H9 (cell line): Measurements from ENCODE around the gene LPCAT2. TPM values are rescaled to one million over a fixed set of nuclear protein-coding genes. Genes with fewer than 3 reads are reported as not detected.

Experiments
- DNase-seq: peaks from one replicate; pipeline ENCODE4 v3.0.0-alpha.2; 2017
- H2AFZ ChIP-seq: one replicate; pipeline ENCODE4 v1.6.1; 2013; ENCODE audit warnings: mild to moderate bottlenecking, low read length, control low read depth, moderate library complexity
- H2AK5ac ChIP-seq: 2 replicates; pipeline ENCODE4 v1.6.1; 2013; ENCODE audit warnings: low read length, control low read depth, mixed read lengths; ENCODE audit not compliant: insufficient read length
- H2BK120ac ChIP-seq: one replicate; pipeline ENCODE4 v1.6.1; 2013; ENCODE audit warnings: low read depth, mild to moderate bottlenecking, low read length, control low read depth, inconsistent platforms; ENCODE audit not compliant: poor library complexity, severe bottlenecking
- H2BK12ac ChIP-seq: 2 replicates; pipeline ENCODE4 v1.6.1; 2013; ENCODE audit warnings: low read length, control low read depth, mixed read lengths, low read depth; ENCODE audit not compliant: insufficient read length
- H2BK15ac ChIP-seq: 2 replicates; pipeline ENCODE4 v1.6.1; 2013; ENCODE audit warnings: low read depth, low read length, control low read depth
- H2BK20ac ChIP-seq: one replicate; pipeline ENCODE4 v1.6.1; 2013; ENCODE audit warnings: low read depth, mild to moderate bottlenecking, low read length, control low read depth, inconsistent platforms; ENCODE audit not compliant: poor library complexity, severe bottlenecking
- H2BK5ac ChIP-seq: 2 replicates; pipeline ENCODE4 v1.6.1; 2013; ENCODE audit warnings: low read length, control low read depth, mixed read lengths; ENCODE audit not compliant: insufficient read length
- H3K14ac ChIP-seq: 2 replicates; pipeline ENCODE4 v1.6.1; 2013; ENCODE audit warnings: low read length, control low read depth; ENCODE audit not compliant: insufficient read depth
- H3K18ac ChIP-seq: 2 replicates; pipeline ENCODE4 v1.6.1; 2013; ENCODE audit warnings: low read depth, mild to moderate bottlenecking, mixed read lengths, low read length, control low read depth; ENCODE audit not compliant: insufficient read length
- H3K23ac ChIP-seq: 2 replicates; pipeline ENCODE4 v1.6.1; 2013; ENCODE audit warnings: low read length, control low read depth, mixed read lengths, low read depth; ENCODE audit not compliant: insufficient read length
- H3K23me2 ChIP-seq: 2 replicates; pipeline ENCODE4 v1.6.1; 2013; ENCODE audit warnings: low read depth, mild to moderate bottlenecking, mixed read lengths, low read length, control low read depth; ENCODE audit not compliant: insufficient read length, poor library complexity, severe bottlenecking
- H3K27ac ChIP-seq: 2 replicates; pipeline ENCODE4 v1.5.1; 2013; ENCODE audit warnings: low read length, control low read depth, mixed read lengths, low read depth; ENCODE audit not compliant: insufficient read length
- H3K27me3 ChIP-seq: 2 replicates; pipeline ENCODE4 v1.6.1; 2013; ENCODE audit warnings: low read length, control low read depth, inconsistent platforms; ENCODE audit not compliant: insufficient read depth
- H3K4ac ChIP-seq: 2 replicates; pipeline ENCODE4 v1.6.1; 2013; ENCODE audit warnings: low read depth, mild to moderate bottlenecking, control low read depth, inconsistent platforms, low read length, moderate library complexity
- H3K4me1 ChIP-seq: 2 replicates; pipeline ENCODE4 v1.6.1; 2013; ENCODE audit warnings: low read length, control low read depth, inconsistent platforms; ENCODE audit not compliant: insufficient read depth
- H3K4me2 ChIP-seq: 2 replicates; pipeline ENCODE4 v1.6.1; 2013; ENCODE audit warnings: low read length, control low read depth, mixed read lengths; ENCODE audit not compliant: insufficient read length, insufficient read depth
- H3K56ac ChIP-seq: 2 replicates; pipeline ENCODE4 v1.6.1; 2013; ENCODE audit warnings: low read depth, mild to moderate bottlenecking, mixed read lengths, low read length, control low read depth; ENCODE audit not compliant: insufficient read length
- H3K79me1 ChIP-seq: 2 replicates; pipeline ENCODE4 v1.6.1; 2013; ENCODE audit warnings: low read depth, mild to moderate bottlenecking, moderate library complexity, low read length, control low read depth, inconsistent platforms; ENCODE audit not compliant: insufficient read depth, poor library complexity, severe bottlenecking
- H3K79me2 ChIP-seq: 2 replicates; pipeline ENCODE4 v1.6.1; 2013; ENCODE audit warnings: low read length, control low read depth, inconsistent platforms; ENCODE audit not compliant: insufficient read depth
- H3K9ac ChIP-seq: 2 replicates; pipeline ENCODE4 v1.6.1; 2013; ENCODE audit warnings: low read length, control low read depth, mixed read lengths; ENCODE audit not compliant: insufficient read length; ENCODE audit errors: extremely low read depth
- H3K9me3 ChIP-seq: one replicate; pipeline ENCODE4 v1.6.1; 2013; ENCODE audit warnings: low read depth, low read length, inconsistent platforms; ENCODE audit not compliant: control insufficient read depth
- H3T11ph ChIP-seq: one replicate; pipeline ENCODE4 v1.6.1; 2013; ENCODE audit warnings: mild to moderate bottlenecking, low read length, control low read depth, inconsistent platforms
- H4K20me1 ChIP-seq: one replicate; pipeline ENCODE4 v1.6.1; 2013; ENCODE audit not compliant: control insufficient read depth, insufficient read length, insufficient read depth
- H4K5ac ChIP-seq: 2 replicates; pipeline ENCODE4 v1.6.1; 2013; ENCODE audit warnings: low read depth, mild to moderate bottlenecking, mixed read lengths, low read length, control low read depth; ENCODE audit not compliant: insufficient read length
- H4K8ac ChIP-seq: replicated peaks from 2 replicates; pipeline ENCODE4 v1.6.1; 2013; ENCODE audit warnings: low read length, control low read depth, mixed read lengths, low read depth; ENCODE audit not compliant: insufficient read length
- H4K91ac ChIP-seq: 2 replicates; pipeline ENCODE4 v1.6.1; 2013; ENCODE audit warnings: low read depth, mild to moderate bottlenecking, moderate library complexity, mixed read lengths, low read length, control low read depth; ENCODE audit not compliant: insufficient read length
- H3K27ac Mint-ChIP-seq, 3 experiments: 2 replicates in 2 of 3; 3 replicates in 1 of 3; pipeline ENCODE4 v1.8.0; 2020 to 2021; ENCODE audit warnings: mixed read lengths in 3 of 3, mild to moderate bottlenecking in 1 of 3, moderate library complexity in 1 of 3
- H3K27me3 Mint-ChIP-seq: 2 replicates; pipeline ENCODE4 v1.8.0; 2021; ENCODE audit warnings: low read depth, mild to moderate bottlenecking, moderate library complexity, mixed read lengths
- H3K36me3 Mint-ChIP-seq, 3 experiments: 2 replicates in 2 of 3; 3 replicates in 1 of 3; pipeline ENCODE4 v1.8.0; 2020 to 2021; ENCODE audit warnings: low read depth in 3 of 3, mixed read lengths in 3 of 3; ENCODE audit not compliant: insufficient read depth in 1 of 3
- H3K4me1 Mint-ChIP-seq, 2 experiments: 2 replicates each; pipeline ENCODE4 v1.8.0; 2020; ENCODE audit warnings: mixed read lengths in 2 of 2
- H3K4me3 Mint-ChIP-seq, 2 experiments: 2 replicates in 1 of 2; 3 replicates in 1 of 2; pipeline ENCODE4 v1.8.0; 2020 to 2021; ENCODE audit warnings: mild to moderate bottlenecking in 2 of 2, mixed read lengths in 2 of 2, moderate library complexity in 1 of 2
- H3K9me3 Mint-ChIP-seq, 2 experiments: 2 replicates in 1 of 2; 3 replicates in 1 of 2; pipeline ENCODE4 v1.8.0; 2020; ENCODE audit warnings: mild to moderate bottlenecking in 2 of 2, mixed read lengths in 2 of 2, moderate library complexity in 1 of 2
- CTCF ChIP-seq: fragments of 200-600 bp; sonication (generic); conservative IDR thresholded peaks from 3 replicates; pipeline ENCODE4 v1.8.0; 2021; ENCODE audit warnings: antibody characterized with exemption, mild to moderate bottlenecking
- WGBS: extraction: QIAGEN DNeasy Blood & Tissue Kit; methylation state at CpG from one replicate; pipeline ENCODE4 v1.1.7; 2013; ENCODE audit warnings: missing lambda C conversion rate, low lambda C conversion rate, mixed read lengths; ENCODE audit not compliant: insufficient read length; ENCODE audit errors: extremely low coverage; 5-methylcytosine and 5-hydroxymethylcytosine counted together
- total RNA-seq: library from RNA; stranded (reverse); gene quantifications from 2 replicates; pipeline ENCODE4 v1.2.1, GENCODE V29; 2021

LPCAT2 gene
- total RNA-seq, 1 experiment from 2014 or later: 2.8 TPM

- Histone ChIP-seq H3K79me2 (no peaks in the 10 kb centered on the region), H3K4ac (no peak overlapping the region), H4K8ac (no peak overlapping the region), H3K27ac (no peak overlapping the region), H4K5ac (no peak overlapping the region), H2BK12ac (no peak overlapping the region), H3K4me2 (no peak overlapping the region), H3K18ac (no peak overlapping the region), H2AFZ (no peak overlapping the region), H3K23ac (no peak overlapping the region), H3K14ac (no peak overlapping the region), H4K20me1 (no peaks in the 10 kb centered on the region), H3K23me2 (no peaks in the 10 kb centered on the region), H3T11ph (no peak overlapping the region), H4K91ac (no peak overlapping the region), H3K79me1 (no peaks in the 10 kb centered on the region), H2BK120ac (no peak overlapping the region), H3K56ac (no peak overlapping the region), H3K27me3 (no peaks in the 10 kb centered on the region), H2BK15ac (no peak overlapping the region), H2AK5ac (no peak overlapping the region), H3K9me3 (no peaks in the 10 kb centered on the region), H3K9ac (no peak overlapping the region), H3K4me1 (no peaks in the 10 kb centered on the region), H2BK5ac (no peak overlapping the region), H2BK20ac (no peak overlapping the region)
- Mint-ChIP-seq H3K4me1 (peaks cover 5% of the 10 kb centered on the region in 2 experiments; a peak in 2 of 4 replicates), H3K27me3 (peaks cover 16% of the 10 kb centered on the region), H3K27ac (no peak overlapping the region), H3K9me3 (no peaks in the 10 kb centered on the region; a peak in 1 of 5 replicates), H3K4me3 (no peak overlapping the region), H3K36me3 (no peaks in the 10 kb centered on the region)
- TF ChIP-seq CTCF: no peak
- DNase-seq: no peak
- no CpG with 5 or more reads among the region's 6 CpGs for WGBS
These were observed 46.6 kb upstream of the LPCAT2 start for GRCh38 chr16:55462241-55462640.
